H9 (cell line): ENCODE results near the gene IRF6. TPM values are rescaled to one million over a fixed set of nuclear protein-coding genes. Genes with fewer than 3 reads are reported as not detected.

ENCODE experiments used
- DNase-seq: peaks from one replicate; pipeline ENCODE4 v3.0.0-alpha.2; 2017
- H2AFZ ChIP-seq: one replicate; pipeline ENCODE4 v1.6.1; 2013; ENCODE audit warnings: mild to moderate bottlenecking, low read length, control low read depth, moderate library complexity
- H2AK5ac ChIP-seq: 2 replicates; pipeline ENCODE4 v1.6.1; 2013; ENCODE audit warnings: low read length, control low read depth, mixed read lengths; ENCODE audit not compliant: insufficient read length
- H2BK120ac ChIP-seq: one replicate; pipeline ENCODE4 v1.6.1; 2013; ENCODE audit warnings: low read depth, mild to moderate bottlenecking, low read length, control low read depth, inconsistent platforms; ENCODE audit not compliant: poor library complexity, severe bottlenecking
- H2BK12ac ChIP-seq: 2 replicates; pipeline ENCODE4 v1.6.1; 2013; ENCODE audit warnings: low read length, control low read depth, mixed read lengths, low read depth; ENCODE audit not compliant: insufficient read length
- H2BK15ac ChIP-seq: 2 replicates; pipeline ENCODE4 v1.6.1; 2013; ENCODE audit warnings: low read depth, low read length, control low read depth
- H2BK20ac ChIP-seq: one replicate; pipeline ENCODE4 v1.6.1; 2013; ENCODE audit warnings: low read depth, mild to moderate bottlenecking, low read length, control low read depth, inconsistent platforms; ENCODE audit not compliant: poor library complexity, severe bottlenecking
- H2BK5ac ChIP-seq: 2 replicates; pipeline ENCODE4 v1.6.1; 2013; ENCODE audit warnings: low read length, control low read depth, mixed read lengths; ENCODE audit not compliant: insufficient read length
- H3K14ac ChIP-seq: 2 replicates; pipeline ENCODE4 v1.6.1; 2013; ENCODE audit warnings: low read length, control low read depth; ENCODE audit not compliant: insufficient read depth
- H3K18ac ChIP-seq: 2 replicates; pipeline ENCODE4 v1.6.1; 2013; ENCODE audit warnings: low read depth, mild to moderate bottlenecking, mixed read lengths, low read length, control low read depth; ENCODE audit not compliant: insufficient read length
- H3K23ac ChIP-seq: 2 replicates; pipeline ENCODE4 v1.6.1; 2013; ENCODE audit warnings: low read length, control low read depth, mixed read lengths, low read depth; ENCODE audit not compliant: insufficient read length
- H3K23me2 ChIP-seq: 2 replicates; pipeline ENCODE4 v1.6.1; 2013; ENCODE audit warnings: low read depth, mild to moderate bottlenecking, mixed read lengths, low read length, control low read depth; ENCODE audit not compliant: insufficient read length, poor library complexity, severe bottlenecking
- H3K27ac ChIP-seq: 2 replicates; pipeline ENCODE4 v1.5.1; 2013; ENCODE audit warnings: low read length, control low read depth, mixed read lengths, low read depth; ENCODE audit not compliant: insufficient read length
- H3K27me3 ChIP-seq: 2 replicates; pipeline ENCODE4 v1.6.1; 2013; ENCODE audit warnings: low read length, control low read depth, inconsistent platforms; ENCODE audit not compliant: insufficient read depth
- H3K4ac ChIP-seq: 2 replicates; pipeline ENCODE4 v1.6.1; 2013; ENCODE audit warnings: low read depth, mild to moderate bottlenecking, control low read depth, inconsistent platforms, low read length, moderate library complexity
- H3K4me1 ChIP-seq: 2 replicates; pipeline ENCODE4 v1.6.1; 2013; ENCODE audit warnings: low read length, control low read depth, inconsistent platforms; ENCODE audit not compliant: insufficient read depth
- H3K4me2 ChIP-seq: 2 replicates; pipeline ENCODE4 v1.6.1; 2013; ENCODE audit warnings: low read length, control low read depth, mixed read lengths; ENCODE audit not compliant: insufficient read length, insufficient read depth
- H3K56ac ChIP-seq: 2 replicates; pipeline ENCODE4 v1.6.1; 2013; ENCODE audit warnings: low read depth, mild to moderate bottlenecking, mixed read lengths, low read length, control low read depth; ENCODE audit not compliant: insufficient read length
- H3K79me1 ChIP-seq: 2 replicates; pipeline ENCODE4 v1.6.1; 2013; ENCODE audit warnings: low read depth, mild to moderate bottlenecking, moderate library complexity, low read length, control low read depth, inconsistent platforms; ENCODE audit not compliant: insufficient read depth, poor library complexity, severe bottlenecking
- H3K79me2 ChIP-seq: 2 replicates; pipeline ENCODE4 v1.6.1; 2013; ENCODE audit warnings: low read length, control low read depth, inconsistent platforms; ENCODE audit not compliant: insufficient read depth
- H3K9ac ChIP-seq: 2 replicates; pipeline ENCODE4 v1.6.1; 2013; ENCODE audit warnings: low read length, control low read depth, mixed read lengths; ENCODE audit not compliant: insufficient read length; ENCODE audit errors: extremely low read depth
- H3K9me3 ChIP-seq: one replicate; pipeline ENCODE4 v1.6.1; 2013; ENCODE audit warnings: low read depth, low read length, inconsistent platforms; ENCODE audit not compliant: control insufficient read depth
- H3T11ph ChIP-seq: one replicate; pipeline ENCODE4 v1.6.1; 2013; ENCODE audit warnings: mild to moderate bottlenecking, low read length, control low read depth, inconsistent platforms
- H4K20me1 ChIP-seq: one replicate; pipeline ENCODE4 v1.6.1; 2013; ENCODE audit not compliant: control insufficient read depth, insufficient read length, insufficient read depth
- H4K5ac ChIP-seq: 2 replicates; pipeline ENCODE4 v1.6.1; 2013; ENCODE audit warnings: low read depth, mild to moderate bottlenecking, mixed read lengths, low read length, control low read depth; ENCODE audit not compliant: insufficient read length
- H4K8ac ChIP-seq: replicated peaks from 2 replicates; pipeline ENCODE4 v1.6.1; 2013; ENCODE audit warnings: low read length, control low read depth, mixed read lengths, low read depth; ENCODE audit not compliant: insufficient read length
- H4K91ac ChIP-seq: 2 replicates; pipeline ENCODE4 v1.6.1; 2013; ENCODE audit warnings: low read depth, mild to moderate bottlenecking, moderate library complexity, mixed read lengths, low read length, control low read depth; ENCODE audit not compliant: insufficient read length
- H3K27ac Mint-ChIP-seq, 3 experiments: 2 replicates in 2 of 3; 3 replicates in 1 of 3; pipeline ENCODE4 v1.8.0; 2020 to 2021; ENCODE audit warnings: mixed read lengths in 3 of 3, mild to moderate bottlenecking in 1 of 3, moderate library complexity in 1 of 3
- H3K27me3 Mint-ChIP-seq: 2 replicates; pipeline ENCODE4 v1.8.0; 2021; ENCODE audit warnings: low read depth, mild to moderate bottlenecking, moderate library complexity, mixed read lengths
- H3K36me3 Mint-ChIP-seq, 3 experiments: 2 replicates in 2 of 3; 3 replicates in 1 of 3; pipeline ENCODE4 v1.8.0; 2020 to 2021; ENCODE audit warnings: low read depth in 3 of 3, mixed read lengths in 3 of 3; ENCODE audit not compliant: insufficient read depth in 1 of 3
- H3K4me1 Mint-ChIP-seq, 2 experiments: 2 replicates each; pipeline ENCODE4 v1.8.0; 2020; ENCODE audit warnings: mixed read lengths in 2 of 2
- H3K4me3 Mint-ChIP-seq, 2 experiments: 2 replicates in 1 of 2; 3 replicates in 1 of 2; pipeline ENCODE4 v1.8.0; 2020 to 2021; ENCODE audit warnings: mild to moderate bottlenecking in 2 of 2, mixed read lengths in 2 of 2, moderate library complexity in 1 of 2
- H3K9me3 Mint-ChIP-seq, 2 experiments: 2 replicates in 1 of 2; 3 replicates in 1 of 2; pipeline ENCODE4 v1.8.0; 2020; ENCODE audit warnings: mild to moderate bottlenecking in 2 of 2, mixed read lengths in 2 of 2, moderate library complexity in 1 of 2
- WGBS: extraction: QIAGEN DNeasy Blood & Tissue Kit; methylation state at CpG from one replicate; pipeline ENCODE4 v1.1.7; 2013; ENCODE audit warnings: missing lambda C conversion rate, low lambda C conversion rate, mixed read lengths; ENCODE audit not compliant: insufficient read length; ENCODE audit errors: extremely low coverage; 5-methylcytosine and 5-hydroxymethylcytosine counted together
- total RNA-seq: library from RNA; stranded (reverse); gene quantifications from 2 replicates; pipeline ENCODE4 v1.2.1, GENCODE V29; 2021
- TF ChIP-seq, protein P1 (sequence below): fragments of 200-600 bp; sonication (generic); conservative IDR thresholded peaks from 3 replicates; pipeline ENCODE4 v1.8.0; 2021; ENCODE audit warnings: antibody characterized with exemption, mild to moderate bottlenecking

The IRF6 gene
- total RNA-seq, 1 experiment from 2014 or later: 7.1 TPM

GRCh38 chr1:209746451-209747165 lies 59.3 kb downstream of the IRF6 start:
- Histone ChIP-seq H3K23me2 (no peaks in the 10 kb centered on the region), H3K27ac (no peak overlapping the region), H3K9ac (no peak overlapping the region), H3K79me2 (no peaks in the 10 kb centered on the region), H3K23ac (no peak overlapping the region), H2BK12ac (no peak overlapping the region), H2BK5ac (no peak overlapping the region), H3K9me3 (no peaks in the 10 kb centered on the region), H3K4me1 (no peaks in the 10 kb centered on the region), H3K27me3 (peaks cover 2% of the 10 kb centered on the region; the same call in 1 of the 2 replicates), H3K18ac (no peak overlapping the region), H2BK20ac (no peak overlapping the region), H3K4me2 (no peak overlapping the region), H4K8ac (no peak overlapping the region), H4K5ac (no peak overlapping the region), H3K14ac (no peak overlapping the region), H2AK5ac (no peak overlapping the region), H3K56ac (no peak overlapping the region), H3K4ac (no peak overlapping the region), H2BK120ac (no peak overlapping the region), H3T11ph (no peak overlapping the region), H4K91ac (no peak overlapping the region), H2BK15ac (no peak overlapping the region), H4K20me1 (no peaks in the 10 kb centered on the region), H3K79me1 (no peaks in the 10 kb centered on the region), H2AFZ (no peak overlapping the region)
- TF ChIP-seq, protein P1, sequence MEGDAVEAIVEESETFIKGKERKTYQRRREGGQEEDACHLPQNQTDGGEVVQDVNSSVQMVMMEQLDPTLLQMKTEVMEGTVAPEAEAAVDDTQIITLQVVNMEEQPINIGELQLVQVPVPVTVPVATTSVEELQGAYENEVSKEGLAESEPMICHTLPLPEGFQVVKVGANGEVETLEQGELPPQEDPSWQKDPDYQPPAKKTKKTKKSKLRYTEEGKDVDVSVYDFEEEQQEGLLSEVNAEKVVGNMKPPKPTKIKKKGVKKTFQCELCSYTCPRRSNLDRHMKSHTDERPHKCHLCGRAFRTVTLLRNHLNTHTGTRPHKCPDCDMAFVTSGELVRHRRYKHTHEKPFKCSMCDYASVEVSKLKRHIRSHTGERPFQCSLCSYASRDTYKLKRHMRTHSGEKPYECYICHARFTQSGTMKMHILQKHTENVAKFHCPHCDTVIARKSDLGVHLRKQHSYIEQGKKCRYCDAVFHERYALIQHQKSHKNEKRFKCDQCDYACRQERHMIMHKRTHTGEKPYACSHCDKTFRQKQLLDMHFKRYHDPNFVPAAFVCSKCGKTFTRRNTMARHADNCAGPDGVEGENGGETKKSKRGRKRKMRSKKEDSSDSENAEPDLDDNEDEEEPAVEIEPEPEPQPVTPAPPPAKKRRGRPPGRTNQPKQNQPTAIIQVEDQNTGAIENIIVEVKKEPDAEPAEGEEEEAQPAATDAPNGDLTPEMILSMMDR: no peak
- no CpG with 5 or more reads among the region's 4 CpGs for WGBS
- peaks cover 14% of the 10 kb centered on the region in 2 experiments for H3K4me1 Mint-ChIP-seq
- H3K27me3 Mint-ChIP-seq: peaks cover 61% of the 10 kb centered on the region
- H3K36me3 Mint-ChIP-seq: no peaks in the 10 kb centered on the region
- no peaks in the 10 kb centered on the region for H3K9me3 Mint-ChIP-seq
- no peak overlapping the region for H3K4me3 Mint-ChIP-seq
- H3K27ac Mint-ChIP-seq: no peak overlapping the region
- DNase-seq: no peak
